Glutamatergic neuron (in vitro differentiated cells): ENCODE data around the gene CAMK1D. TPM values are rescaled to one million over a fixed set of nuclear protein-coding genes. Genes with fewer than 3 reads are reported as not detected.

Source experiments
- DNase-seq: peaks from one replicate; pipeline ENCODE4 v3.0.0; 2022
- H3K27ac Mint-ChIP-seq: one replicate; pipeline ENCODE4 v1.8.0; 2020; ENCODE audit warnings: mild to moderate bottlenecking, mixed read lengths, inconsistent platforms; ENCODE audit not compliant: unreplicated experiment
- H3K27me3 Mint-ChIP-seq: one replicate; pipeline ENCODE4 v1.8.0; 2020; ENCODE audit warnings: mild to moderate bottlenecking, moderate library complexity, mixed read lengths, inconsistent platforms; ENCODE audit not compliant: unreplicated experiment
- H3K36me3 Mint-ChIP-seq: one replicate; pipeline ENCODE4 v1.8.0; 2020; ENCODE audit warnings: mild to moderate bottlenecking, mixed read lengths, inconsistent platforms; ENCODE audit not compliant: unreplicated experiment
- H3K4me1 Mint-ChIP-seq: one replicate; pipeline ENCODE4 v1.8.0; 2020; ENCODE audit warnings: mild to moderate bottlenecking, low read depth, mixed read lengths, inconsistent platforms; ENCODE audit not compliant: unreplicated experiment
- H3K4me3 Mint-ChIP-seq: one replicate; pipeline ENCODE4 v1.8.0; 2020; ENCODE audit warnings: mild to moderate bottlenecking, mixed read lengths, inconsistent platforms; ENCODE audit not compliant: unreplicated experiment
- H3K9me3 Mint-ChIP-seq: one replicate; pipeline ENCODE4 v1.8.0; 2020; ENCODE audit warnings: mild to moderate bottlenecking, moderate library complexity, mixed read lengths, inconsistent platforms; ENCODE audit not compliant: unreplicated experiment
- total RNA-seq: library from RNA; stranded (reverse); fragmentation: NEBNext Ultra II Directional; extraction: Animal tissue kit (Norgen Biotek cat#: 25700); gene quantifications from one replicate; pipeline ENCODE4 v1.2.1, GENCODE V29; 2021; ENCODE audit not compliant: unreplicated experiment
- TF ChIP-seq, protein P1 (sequence below): fragments of 200-600 bp; sonication (generic); IDR thresholded peaks from one replicate; pipeline ENCODE4 v1.5.0; 2021; ENCODE audit not compliant: partially characterized antibody, unreplicated experiment

CAMK1D gene
- total RNA-seq, 1 donor from 2014 or later: 29.8 TPM

DNA sequence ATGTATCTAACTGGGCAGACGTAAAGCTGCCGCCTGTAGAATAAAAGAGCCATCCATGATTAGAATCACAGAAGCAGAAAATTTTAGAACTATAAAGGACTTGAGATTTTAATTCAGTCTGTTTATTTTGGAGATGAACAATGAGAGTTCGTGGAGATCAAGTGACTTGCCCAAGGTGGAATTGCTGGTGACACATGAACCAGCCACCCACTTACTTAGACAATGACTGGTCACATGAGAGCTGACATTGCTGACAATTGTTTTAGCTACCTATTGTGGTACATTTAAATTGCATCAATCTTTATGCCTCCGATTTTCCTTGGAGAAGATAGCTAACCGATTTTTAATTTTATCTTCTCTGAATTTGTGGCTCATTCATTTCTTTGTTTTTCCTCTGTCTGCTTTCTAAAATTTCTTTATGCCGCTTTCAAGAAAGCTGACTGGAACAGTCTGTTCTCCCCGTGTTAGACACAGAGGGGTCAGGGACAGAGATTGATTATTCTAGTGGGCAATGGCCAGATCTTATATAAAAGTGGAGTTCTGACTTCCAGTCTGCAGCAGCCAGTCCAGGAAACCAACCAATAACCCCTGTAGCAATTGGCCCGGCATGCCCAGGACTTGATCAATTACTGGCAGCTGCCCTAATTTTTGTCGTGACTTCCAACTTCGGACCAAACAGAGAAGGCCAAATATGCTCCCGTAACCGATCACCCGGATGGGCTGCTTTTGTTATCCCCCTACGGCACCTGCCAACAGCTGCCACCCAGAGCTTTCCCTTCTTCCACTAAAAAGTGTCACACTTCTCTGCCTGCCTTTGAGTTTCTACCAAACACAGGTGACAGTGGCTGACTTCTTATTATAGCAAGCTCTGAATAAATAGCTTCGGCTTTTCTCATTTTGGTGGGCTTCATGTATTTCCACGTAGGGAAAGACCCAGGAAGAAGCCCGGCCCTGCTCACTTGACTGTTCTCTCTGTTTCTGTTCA is 241.6 kb downstream of the CAMK1D start:
- Mint-ChIP-seq H3K27ac (peak overlapping the region; percentile 54), H3K4me3 (no peak overlapping the region), H3K4me1 (peaks cover 35% of the 10 kb centered on the region), H3K36me3 (no peaks in the 10 kb centered on the region), H3K9me3 (peaks cover 8% of the 10 kb centered on the region), H3K27me3 (peaks cover 9% of the 10 kb centered on the region)
- no peak for DNase-seq
- TF ChIP-seq, protein P1, sequence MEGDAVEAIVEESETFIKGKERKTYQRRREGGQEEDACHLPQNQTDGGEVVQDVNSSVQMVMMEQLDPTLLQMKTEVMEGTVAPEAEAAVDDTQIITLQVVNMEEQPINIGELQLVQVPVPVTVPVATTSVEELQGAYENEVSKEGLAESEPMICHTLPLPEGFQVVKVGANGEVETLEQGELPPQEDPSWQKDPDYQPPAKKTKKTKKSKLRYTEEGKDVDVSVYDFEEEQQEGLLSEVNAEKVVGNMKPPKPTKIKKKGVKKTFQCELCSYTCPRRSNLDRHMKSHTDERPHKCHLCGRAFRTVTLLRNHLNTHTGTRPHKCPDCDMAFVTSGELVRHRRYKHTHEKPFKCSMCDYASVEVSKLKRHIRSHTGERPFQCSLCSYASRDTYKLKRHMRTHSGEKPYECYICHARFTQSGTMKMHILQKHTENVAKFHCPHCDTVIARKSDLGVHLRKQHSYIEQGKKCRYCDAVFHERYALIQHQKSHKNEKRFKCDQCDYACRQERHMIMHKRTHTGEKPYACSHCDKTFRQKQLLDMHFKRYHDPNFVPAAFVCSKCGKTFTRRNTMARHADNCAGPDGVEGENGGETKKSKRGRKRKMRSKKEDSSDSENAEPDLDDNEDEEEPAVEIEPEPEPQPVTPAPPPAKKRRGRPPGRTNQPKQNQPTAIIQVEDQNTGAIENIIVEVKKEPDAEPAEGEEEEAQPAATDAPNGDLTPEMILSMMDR: no peak

DNA sequence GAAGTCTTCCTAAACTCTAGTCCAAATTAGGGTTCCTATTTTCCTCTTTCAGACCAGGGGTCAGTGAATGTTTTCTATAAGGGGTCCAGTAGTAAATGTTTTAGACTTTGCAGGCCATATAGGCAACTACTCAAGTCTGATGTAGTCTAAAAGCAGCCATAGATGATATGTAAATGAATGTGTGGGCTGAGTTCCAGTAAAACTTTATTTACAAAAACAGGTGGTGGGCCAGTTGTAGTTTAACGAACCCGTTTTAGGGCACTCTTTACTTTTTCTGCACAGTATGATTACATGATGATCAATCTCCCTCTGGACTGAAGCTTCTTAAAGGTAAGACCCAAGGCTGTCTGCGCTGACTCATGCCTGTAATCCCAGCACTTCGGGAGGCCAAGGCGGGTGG is 243.6 kb downstream of the CAMK1D start:
- H3K4me3 Mint-ChIP-seq: no peak overlapping the region
- H3K9me3 Mint-ChIP-seq: peaks cover 8% of the 10 kb centered on the region
- no peaks in the 10 kb centered on the region for H3K36me3 Mint-ChIP-seq
- H3K4me1 Mint-ChIP-seq: peaks cover 23% of the 10 kb centered on the region
- DNase-seq: no peak
- H3K27ac Mint-ChIP-seq: no peak overlapping the region
- TF ChIP-seq, protein P1: no peak
- H3K27me3 Mint-ChIP-seq: peaks cover 6% of the 10 kb centered on the region

DNA sequence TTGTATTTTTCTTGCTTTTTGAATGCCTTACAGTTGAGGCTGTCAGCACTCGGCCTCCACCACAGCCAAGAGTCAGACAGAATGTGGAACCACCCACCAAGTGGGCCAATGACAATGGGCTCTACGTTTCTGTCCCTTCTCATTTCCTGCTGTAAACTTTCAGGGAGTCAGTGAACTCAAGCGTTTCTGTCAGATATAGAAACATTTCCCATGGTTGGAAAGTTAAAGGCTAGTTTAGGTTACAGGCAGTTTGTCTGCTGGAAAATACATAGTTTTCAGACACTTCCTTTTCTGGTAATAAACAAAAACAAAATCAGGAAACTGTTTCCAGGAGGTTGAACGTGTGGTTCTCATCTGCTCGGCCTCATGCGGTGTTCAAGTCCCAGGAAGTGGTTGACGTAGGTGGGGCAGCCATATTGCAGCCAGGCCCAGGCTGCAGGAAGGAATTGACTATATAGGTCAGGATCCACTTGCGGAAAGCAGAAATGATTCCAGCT is 245.1 kb downstream of the CAMK1D start:
- Mint-ChIP-seq H3K4me3 (no peak overlapping the region), H3K9me3 (peaks cover 5% of the 10 kb centered on the region), H3K27me3 (peaks cover 5% of the 10 kb centered on the region), H3K4me1 (peaks cover 17% of the 10 kb centered on the region), H3K27ac (no peak overlapping the region), H3K36me3 (peaks cover 5% of the 10 kb centered on the region)
- TF ChIP-seq, protein P1: no peak
- DNase-seq: no peak

DNA sequence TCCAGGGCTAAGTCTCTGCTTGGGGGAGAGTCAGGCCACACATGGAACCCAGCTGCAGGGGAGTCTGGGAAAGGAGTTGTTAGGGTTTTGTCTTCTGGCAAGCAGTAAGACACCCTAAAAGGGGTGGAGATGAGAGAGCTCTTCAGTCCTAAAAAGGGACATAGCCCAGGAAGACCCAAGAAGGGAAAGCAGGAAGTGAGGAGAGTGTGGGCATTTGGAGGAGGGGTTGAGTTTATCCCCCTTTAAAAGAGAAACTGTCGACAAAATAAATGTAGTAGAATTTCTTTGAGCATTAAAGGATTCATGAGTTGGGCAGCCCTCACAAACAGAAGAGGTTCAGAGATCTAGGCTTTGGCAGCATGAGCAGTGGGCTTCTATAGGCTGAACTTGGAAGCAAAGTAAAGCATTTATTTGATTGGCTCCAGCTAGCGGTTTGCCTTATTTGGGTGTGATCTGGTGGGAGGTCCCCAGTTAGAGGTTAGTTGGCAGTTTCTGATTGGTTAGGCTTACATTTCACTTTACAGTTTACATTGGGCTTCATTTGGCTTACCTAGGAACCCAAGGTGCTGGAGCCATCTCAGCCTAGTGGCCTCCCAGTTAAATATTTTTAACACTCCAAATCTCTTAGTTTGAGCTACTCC is 246.7 kb downstream of the CAMK1D start:
- H3K27ac Mint-ChIP-seq: no peak overlapping the region
- TF ChIP-seq, protein P1: no peak

More for the DNA sequence above, 246.7 kb downstream of the CAMK1D start:
- DNase-seq: no peak
- Mint-ChIP-seq H3K27me3 (peaks cover 3% of the 10 kb centered on the region), H3K9me3 (peaks cover 5% of the 10 kb centered on the region), H3K4me3 (no peak overlapping the region), H3K36me3 (peaks cover 10% of the 10 kb centered on the region), H3K4me1 (peaks cover 5% of the 10 kb centered on the region)
